ENCODE results near the gene S100A14.

Gene S100A14

GRCh38 chr1:153629343-153629665 lies 13.2 kb upstream of the S100A14 start:
- no peaks in the 10 kb centered on the region for H3K27me3 ChIP-seq (ENCODE audit: insufficient read depth, poor library complexity, severe bottlenecking)
- TF ChIP-seq CTCF (IDR thresholded peaks at IDR 0.05; ENCODE audit: poor library complexity, severe bottlenecking) = no peak
- H3K27ac ChIP-seq (ENCODE audit: poor library complexity, severe bottlenecking) = no peak overlapping the region
- H3K9me3 ChIP-seq (ENCODE audit: severe bottlenecking) = no peaks in the 10 kb centered on the region
- ATAC-seq (ENCODE audit: low read depth) = no peak
- DNase-seq (ENCODE audit: low spot score) = no peak
- H3K4me3 ChIP-seq (ENCODE audit: severe bottlenecking) = no peak overlapping the region
- H3K4me1 ChIP-seq (ENCODE audit: insufficient read depth, poor library complexity, severe bottlenecking) = peaks cover 6% of the 10 kb centered on the region
- peaks cover 14% of the 10 kb centered on the region for H3K36me3 ChIP-seq (ENCODE audit: low read depth)

GRCh38 chr1:153628638-153629342 lies 12.7 kb upstream of the S100A14 start:
- Histone ChIP-seq H3K9me3 (ENCODE audit: severe bottlenecking) (no peaks in the 10 kb centered on the region), H3K4me1 (ENCODE audit: insufficient read depth, poor library complexity, severe bottlenecking) (peaks cover 6% of the 10 kb centered on the region), H3K27me3 (ENCODE audit: insufficient read depth, poor library complexity, severe bottlenecking) (no peaks in the 10 kb centered on the region), H3K36me3 (ENCODE audit: low read depth) (peaks cover 17% of the 10 kb centered on the region), H3K4me3 (ENCODE audit: severe bottlenecking) (no peak overlapping the region), H3K27ac (ENCODE audit: poor library complexity, severe bottlenecking) (no peak overlapping the region)
- DNase-seq (ENCODE audit: low spot score) (no peak), ATAC-seq (ENCODE audit: low read depth) (no peak)
- TF ChIP-seq CTCF (IDR thresholded peaks at IDR 0.05; ENCODE audit: poor library complexity, severe bottlenecking) = no peak

- ATAC-seq (ENCODE audit: low read depth) = peak; percentile 11
- Histone ChIP-seq H3K27me3 (ENCODE audit: insufficient read depth, poor library complexity, severe bottlenecking) (no peaks in the 10 kb centered on the region), H3K4me3 (ENCODE audit: severe bottlenecking) (peak within 1 kb of the TSS; percentile 32), H3K4me1 (ENCODE audit: insufficient read depth, poor library complexity, severe bottlenecking) (peaks cover 6% of the 10 kb centered on the region), H3K27ac (ENCODE audit: poor library complexity, severe bottlenecking) (peak within 1 kb of the TSS; percentile 76), H3K9me3 (ENCODE audit: severe bottlenecking) (no peaks in the 10 kb centered on the region), H3K36me3 (ENCODE audit: low read depth) (peaks cover 22% of the 10 kb centered on the region)
- DNase-seq (ENCODE audit: low spot score) = no peak
- peak; percentile 46 for TF ChIP-seq CTCF (IDR thresholded peaks at IDR 0.05; ENCODE audit: poor library complexity, severe bottlenecking)
These were observed 11.8 kb upstream of the S100A14 start, which contains the start of gene S100A1 for GRCh38 chr1:153627715-153628626. Gene S100A1, plus strand, starts transcription at chr1:153628434. Its CDS starts 2,088 bp downstream, at chr1:153630522.

GRCh38 chr1:153626904-153627714 lies 11.0 kb upstream of the S100A14 start, which contains the start of gene S100A13:
Gene S100A13, minus strand, starts transcription at chr1:153627505. Its CDS starts 1,033 bp downstream, at chr1:153626472.
- peak; percentile 76 for TF ChIP-seq CTCF (IDR thresholded peaks at IDR 0.05; ENCODE audit: poor library complexity, severe bottlenecking)
- peak; percentile 83 for DNase-seq (ENCODE audit: low spot score)
- Histone ChIP-seq H3K27ac (ENCODE audit: poor library complexity, severe bottlenecking) (peak within 1 kb of the TSS; percentile 76), H3K4me1 (ENCODE audit: insufficient read depth, poor library complexity, severe bottlenecking) (peaks cover 6% of the 10 kb centered on the region), H3K9me3 (ENCODE audit: severe bottlenecking) (no peaks in the 10 kb centered on the region), H3K36me3 (ENCODE audit: low read depth) (peaks cover 27% of the 10 kb centered on the region), H3K4me3 (ENCODE audit: severe bottlenecking) (peak within 1 kb of the TSS; percentile 32), H3K27me3 (ENCODE audit: insufficient read depth, poor library complexity, severe bottlenecking) (no peaks in the 10 kb centered on the region)
- ATAC-seq (ENCODE audit: low read depth) = peak; percentile 85

All from RWPE2 (cell line).